Activated naive CD4-positive, alpha-beta T cell treated with anti-CD3 and anti-CD28 coated beads, Interleukin-2, amount 50 U/mL, for 72 hours (primary cell): ENCODE data around the gene GNL3. TPM values are rescaled to one million over a fixed set of nuclear protein-coding genes. Genes with fewer than 3 reads are reported as not detected.

Source experiments
- ATAC-seq, 2 donors: fragments of 150-1000 bp; cut with Tn5 transposase; 2 replicates each; pipeline ENCODE4 v1.10.0; 2021; ENCODE audit warnings: mild to moderate bottlenecking in 2 of 2, moderate library complexity in 2 of 2
- DNase-seq, 2 donors: peaks; one replicate each; pipeline ENCODE4 v3.0.0; 2021 to 2022; ENCODE audit warnings: low spot score in 2 of 2
- H3K27ac Mint-ChIP-seq, 2 donors: one replicate each; pipeline ENCODE4 v1.8.0; 2022; ENCODE audit warnings: mild to moderate bottlenecking in 2 of 2, mixed read lengths in 2 of 2
- H3K36me3 Mint-ChIP-seq, 2 donors: one replicate each; pipeline ENCODE4 v1.8.0; 2022; ENCODE audit warnings: mixed read lengths in 2 of 2
- H3K9me3 Mint-ChIP-seq, 2 donors: one replicate each; pipeline ENCODE4 v1.8.0; 2022; ENCODE audit warnings: mixed read lengths in 2 of 2
- total RNA-seq, 2 donors: library from RNA; stranded (reverse); gene quantifications; one replicate each; pipeline ENCODE4 v1.2.3, GENCODE V29; 2022

Gene GNL3
- total RNA-seq, 2 donors from 2014 or later, result 171 to 217 TPM

DNA sequence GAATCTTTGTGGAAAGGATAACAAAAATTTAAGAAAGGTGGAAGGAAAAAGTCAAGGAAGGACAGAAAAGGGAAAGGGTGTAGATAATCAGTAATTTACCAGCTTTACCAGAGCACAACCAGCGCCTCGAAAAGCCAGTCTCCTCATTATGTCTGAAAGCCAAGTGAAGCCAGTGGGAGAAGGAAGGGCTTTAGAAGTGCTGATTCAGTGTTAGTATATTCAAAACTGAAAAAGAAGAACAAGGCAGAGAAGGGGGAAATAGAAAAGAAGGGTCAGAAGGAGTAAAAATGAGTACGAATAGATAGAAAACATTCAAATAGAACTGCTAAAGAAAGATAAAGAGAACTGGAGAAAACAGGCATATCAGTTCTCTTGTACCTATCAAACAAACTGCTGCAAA, 4.2 kb upstream of the GNL3 start:
- Mint-ChIP-seq H3K9me3 (no peaks in the 10 kb centered on the region), H3K27ac (peak overlapping the region; percentile 92 to 98), H3K36me3 (peaks cover 37 to 53% of the 10 kb centered on the region in 2 donors)
- no peak for DNase-seq
- ATAC-seq, result no peak

GRCh38 chr3:52682016-52682415, 3.8 kb upstream of the GNL3 start:
- no peaks in the 10 kb centered on the region for H3K9me3 Mint-ChIP-seq
- peak; percentile 59 to 60 for ATAC-seq
- peaks cover 41 to 53% of the 10 kb centered on the region in 2 donors for H3K36me3 Mint-ChIP-seq
- peak overlapping the region; percentile 92 to 98 for H3K27ac Mint-ChIP-seq
- peak; percentile 47 to 65 for DNase-seq

- Mint-ChIP-seq H3K36me3 (peaks cover 49 to 60% of the 10 kb centered on the region in 2 donors), H3K9me3 (no peaks in the 10 kb centered on the region)
- ATAC-seq, result no peak
Observed at GRCh38 chr3:52683611-52684010, 2.2 kb upstream of the GNL3 start.

GRCh38 chr3:52684184-52684583, 1.6 kb upstream of the GNL3 start:
- Mint-ChIP-seq H3K36me3 (peaks cover 49 to 60% of the 10 kb centered on the region in 2 donors), H3K27ac (peak overlapping the region; percentile 93 to 96), H3K9me3 (no peaks in the 10 kb centered on the region)
- no peak for DNase-seq
- ATAC-seq, result no peak

More at GRCh38 chr3:52683611-52684010, 2.2 kb upstream of the GNL3 start:
- peak overlapping the region; percentile 82 to 96 for H3K27ac Mint-ChIP-seq
- no peak for DNase-seq

DNA sequence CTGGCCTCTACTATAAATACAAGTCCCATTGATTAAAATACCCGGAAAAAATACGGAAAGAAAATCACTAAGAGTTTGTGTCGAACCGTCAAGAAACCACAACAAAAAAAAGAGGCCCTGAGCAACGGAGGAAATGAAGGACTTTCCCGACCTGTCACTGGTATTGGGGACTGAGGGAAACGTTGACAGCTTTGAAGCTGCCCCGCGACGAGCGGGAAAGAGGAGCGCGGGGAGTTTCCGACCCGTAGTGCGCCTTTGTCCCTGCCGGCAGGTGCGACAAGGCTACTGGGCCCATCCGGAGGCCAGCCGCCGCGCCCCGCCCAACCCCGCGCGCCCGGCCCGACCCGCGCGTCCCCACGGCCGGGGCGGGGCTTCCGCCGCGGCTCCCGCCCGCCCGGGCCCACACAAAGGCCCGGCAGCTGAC, 535 bp upstream of the GNL3 start:
- Mint-ChIP-seq H3K27ac (peak overlapping the region; percentile 93 to 96), H3K36me3 (peaks cover 52 to 61% of the 10 kb centered on the region in 2 donors), H3K9me3 (no peaks in the 10 kb centered on the region)
- ATAC-seq (peak; percentile 78 to 81), DNase-seq (peak; percentile 82 to 92)

GRCh38 chr3:52688266-52688665, 2.4 kb downstream of the GNL3 start:
- DNase-seq, result no peak
- Mint-ChIP-seq H3K36me3 (peaks cover 63 to 68% of the 10 kb centered on the region in 2 donors), H3K9me3 (no peaks in the 10 kb centered on the region), H3K27ac (peak overlapping the region; percentile 96 to 98)
- no peak for ATAC-seq

DNA sequence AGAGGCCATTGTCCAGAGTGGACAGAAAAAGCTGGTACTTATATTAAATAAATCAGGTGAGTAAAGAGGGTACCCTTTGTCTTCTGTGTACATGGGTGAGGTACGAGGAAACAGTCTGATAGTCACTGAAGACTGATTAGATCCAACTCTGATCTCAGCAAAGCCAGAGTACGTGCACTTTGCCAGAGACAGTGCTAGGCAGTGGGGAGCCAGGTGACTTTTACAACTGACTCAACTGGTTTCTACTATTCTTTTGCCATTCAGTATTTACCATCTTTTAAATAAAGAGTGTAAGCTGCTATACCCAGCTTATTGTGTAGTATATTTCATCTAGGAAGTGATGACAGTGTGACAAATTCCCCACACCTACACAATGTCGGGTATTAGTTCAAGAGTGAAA, 3.3 kb downstream of the GNL3 start:
- ATAC-seq (no peak), DNase-seq (no peak)
- Mint-ChIP-seq H3K36me3 (peaks cover 69 to 77% of the 10 kb centered on the region in 2 donors), H3K27ac (peak overlapping the region; percentile 94 to 96), H3K9me3 (no peaks in the 10 kb centered on the region)

DNA sequence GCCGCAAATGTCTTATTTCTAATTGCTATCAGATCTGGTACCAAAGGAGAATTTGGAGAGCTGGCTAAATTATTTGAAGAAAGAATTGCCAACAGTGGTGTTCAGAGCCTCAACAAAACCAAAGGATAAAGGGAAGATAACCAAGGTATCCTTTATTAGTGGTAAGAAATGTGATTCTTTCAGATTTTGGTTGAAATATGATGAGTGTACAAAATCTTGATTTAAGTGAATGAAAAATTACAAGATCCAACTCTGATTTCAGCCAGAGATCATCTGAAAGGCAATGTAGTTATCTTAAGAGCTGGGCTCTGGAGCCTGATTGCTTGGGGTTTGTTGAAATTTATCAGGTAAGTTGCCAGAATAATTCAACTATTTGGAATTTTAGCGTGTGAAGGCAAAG, 4.7 kb downstream of the GNL3 start:
- DNase-seq (no peak), ATAC-seq (no peak)
- H3K9me3 Mint-ChIP-seq, result no peaks in the 10 kb centered on the region
- H3K27ac Mint-ChIP-seq, result peak overlapping the region; percentile 73 to 96
- H3K36me3 Mint-ChIP-seq, result peaks cover 70 to 83% of the 10 kb centered on the region in 2 donors

DNA sequence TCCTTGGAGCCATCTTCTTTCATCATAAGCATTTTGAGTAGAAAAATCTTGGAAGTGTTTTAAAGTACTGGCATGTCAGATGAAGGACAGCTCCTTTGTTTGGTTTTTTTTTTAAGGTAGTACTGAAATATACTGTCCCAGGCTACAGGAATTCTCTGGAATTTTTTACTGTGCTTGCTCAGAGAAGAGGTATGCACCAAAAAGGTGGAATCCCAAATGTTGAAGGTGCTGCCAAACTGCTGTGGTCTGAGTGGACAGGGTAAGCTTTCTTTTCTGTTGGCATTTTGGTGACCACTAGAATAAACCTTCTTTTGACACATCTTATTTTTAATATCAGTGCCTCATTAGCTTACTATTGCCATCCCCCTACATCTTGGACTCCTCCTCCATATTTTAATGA, 7.2 kb downstream of the GNL3 start:
- DNase-seq (no peak), ATAC-seq (no peak)
- H3K36me3 Mint-ChIP-seq, result peaks cover 47 to 70% of the 10 kb centered on the region in 2 donors
- no peaks in the 10 kb centered on the region for H3K9me3 Mint-ChIP-seq
- peak overlapping the region; percentile 17 to 82 for H3K27ac Mint-ChIP-seq

GRCh38 chr3:52694528-52695189, 8.8 kb downstream of the GNL3 start:
- DNase-seq (no peak), ATAC-seq (peak in 1 of 2 donors; percentile 18)
- H3K36me3 Mint-ChIP-seq, result peaks cover 31 to 54% of the 10 kb centered on the region in 2 donors
- H3K9me3 Mint-ChIP-seq, result no peaks in the 10 kb centered on the region
- H3K27ac Mint-ChIP-seq, result peak overlapping the region in 1 of 2 donors; percentile 51

- Mint-ChIP-seq H3K36me3 (peaks cover 22 to 40% of the 10 kb centered on the region in 2 donors), H3K9me3 (no peaks in the 10 kb centered on the region), H3K27ac (peak overlapping the region in 1 of 2 donors; percentile 60)
- ATAC-seq, result no peak
- no peak for DNase-seq
Observed at GRCh38 chr3:52695798-52696671, 10.2 kb downstream of the GNL3 start.

GRCh38 chr3:52696830-52697631, 11.2 kb downstream of the GNL3 start:
- Mint-ChIP-seq H3K9me3 (no peaks in the 10 kb centered on the region), H3K36me3 (peaks cover 22 to 40% of the 10 kb centered on the region in 2 donors), H3K27ac (peak overlapping the region; percentile 14 to 54)
- no peak for ATAC-seq
- DNase-seq, result no peak

GRCh38 chr3:52697632-52697965, 11.8 kb downstream of the GNL3 start:
- Mint-ChIP-seq H3K9me3 (no peaks in the 10 kb centered on the region), H3K36me3 (peaks cover 22 to 39% of the 10 kb centered on the region in 2 donors), H3K27ac (peak overlapping the region in 1 of 2 donors; percentile 54)
- no peak for DNase-seq
- ATAC-seq, result no peak

DNA sequence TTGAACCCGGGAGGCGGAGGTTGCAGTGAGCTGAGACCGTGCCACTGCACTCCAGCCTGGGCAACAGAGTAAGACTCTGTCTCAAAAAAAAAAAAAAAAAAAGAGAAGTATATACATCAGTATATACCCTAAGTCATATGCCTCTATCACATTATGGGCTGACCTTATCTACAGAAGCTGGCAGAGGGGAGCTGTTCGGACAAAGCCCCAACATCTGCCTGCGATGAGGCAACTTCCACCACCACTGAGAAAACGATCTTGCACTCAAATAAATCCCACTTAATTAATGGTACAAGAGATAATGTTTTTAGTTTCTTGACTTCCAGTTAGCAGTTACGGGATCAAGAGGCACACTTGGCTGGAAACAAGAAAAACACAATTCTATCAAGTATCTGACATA, 17.5 kb downstream of the GNL3 start:
- ATAC-seq (no peak), DNase-seq (no peak)
- Mint-ChIP-seq H3K9me3 (no peaks in the 10 kb centered on the region), H3K27ac (no peak overlapping the region), H3K36me3 (peaks cover 19 to 27% of the 10 kb centered on the region in 2 donors)

DNA sequence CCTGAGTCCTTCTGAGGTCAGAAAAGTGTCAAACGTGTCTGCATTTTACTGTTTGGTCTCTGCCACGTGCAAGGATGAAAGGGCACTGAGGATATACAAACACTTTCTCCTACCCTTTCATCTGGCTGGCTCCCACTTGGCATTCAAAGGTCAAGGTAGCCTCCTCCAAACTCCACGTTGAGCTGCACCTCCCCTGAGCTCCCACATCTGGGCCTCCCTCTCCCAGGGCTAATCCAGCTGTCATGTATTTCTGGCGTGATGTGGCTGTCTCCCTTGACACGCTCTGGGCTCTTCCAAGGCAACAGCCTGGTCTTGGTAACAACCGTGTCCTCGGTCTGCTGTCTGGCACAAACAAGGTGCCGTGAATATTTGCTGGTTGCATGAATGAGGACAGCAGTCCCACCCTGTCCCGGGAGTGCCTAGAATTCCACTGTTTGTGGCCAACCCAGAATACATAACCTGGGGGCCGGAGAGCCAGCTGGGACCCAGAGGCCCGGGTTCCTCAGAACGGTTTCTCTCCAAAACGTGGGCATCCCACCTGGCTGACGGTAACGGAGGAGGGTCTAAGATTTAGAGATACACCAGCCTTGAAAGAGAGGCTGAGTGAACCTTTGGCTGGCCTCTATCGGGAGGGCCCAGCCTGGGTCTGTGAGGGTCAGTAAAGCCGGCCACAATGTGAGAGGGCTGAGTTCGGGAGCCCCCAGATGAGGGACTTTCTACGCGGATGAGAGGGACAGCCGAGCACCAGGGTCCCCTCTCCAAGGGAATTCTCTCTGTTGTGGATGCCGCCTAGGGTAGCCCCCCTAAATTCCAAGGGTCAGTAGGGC, 19.0 kb downstream of the GNL3 start:
- peak; percentile 4 to 30 for ATAC-seq
- Mint-ChIP-seq H3K9me3 (no peaks in the 10 kb centered on the region), H3K36me3 (peaks cover 19 to 33% of the 10 kb centered on the region in 2 donors), H3K27ac (peak overlapping the region; percentile 95 to 98)
- DNase-seq, result peak; percentile 12 to 61

GRCh38 chr3:52705438-52705687, 19.5 kb downstream of the GNL3 start:
- Mint-ChIP-seq H3K9me3 (no peaks in the 10 kb centered on the region), H3K36me3 (peaks cover 19 to 33% of the 10 kb centered on the region in 2 donors), H3K27ac (peak overlapping the region; percentile 95 to 98)
- DNase-seq (no peak), ATAC-seq (no peak)
